Lower lobe of right lung (tissue), 2 donors: ENCODE results near the gene C2orf76. TPM values are rescaled to one million over a fixed set of nuclear protein-coding genes. Genes with fewer than 3 reads are reported as not detected.

Experiments
- ATAC-seq, 2 donors: fragments of 200-7000 bp; cut with Tn5 transposase; one replicate each; pipeline ENCODE4 v1.9.1; 2020 to 2022; ENCODE audit warnings: mild to moderate bottlenecking in 2 of 2, moderate library complexity in 2 of 2
- DNase-seq: peaks from one replicate; pipeline ENCODE4 v3.0.0-alpha.2; 2020
- H3K27ac ChIP-seq: fragments of 200-600 bp; one replicate; pipeline ENCODE4 v1.8.0; 2022
- H3K27me3 ChIP-seq: fragments of 200-600 bp; one replicate; pipeline ENCODE4 v1.8.0; 2022; ENCODE audit warnings: low read depth
- H3K36me3 ChIP-seq: fragments of 200-600 bp; one replicate; pipeline ENCODE4 v1.8.0; 2022; ENCODE audit warnings: mild to moderate bottlenecking
- H3K4me1 ChIP-seq: fragments of 200-600 bp; one replicate; pipeline ENCODE4 v1.8.0; 2022
- H3K4me3 ChIP-seq: fragments of 200-600 bp; one replicate; pipeline ENCODE4 v1.8.0; 2022; ENCODE audit warnings: mild to moderate bottlenecking
- H3K9me3 ChIP-seq: fragments of 200-600 bp; one replicate; pipeline ENCODE4 v1.8.0; 2022
- intact Hi-C: fragments of 100-400 bp; cut with DNase I; formaldehyde crosslinking; loops from one replicate; pipeline ENCODE4 v1.11.0; 2022
- total RNA-seq: library from RNA; stranded (reverse); fragmentation: NEBNext Ultra II Directional; extraction: Animal tissue kit (Norgen Biotek cat#: 25700); gene quantifications from one replicate; pipeline ENCODE4 v1.2.1, GENCODE V29; 2021
- TF ChIP-seq, protein P1 (sequence below): fragments of 200-600 bp; IDR thresholded peaks from one replicate; pipeline ENCODE4 v1.8.0; 2022; ENCODE audit warnings: antibody characterized with exemption, mild to moderate bottlenecking
- donor health status: DM: no; HTN: yes; CAD: no; lungs with severe emphysema.

Gene C2orf76
- total RNA-seq, 1 donor from 2014 or later, result 11.6 TPM

- ATAC-seq (peak; percentile 85 to 88), DNase-seq (peak; percentile 77)
- intact Hi-C loops, result no loop called here
- no peaks in the 10 kb centered on the region for H3K36me3 ChIP-seq
- peaks cover 14% of the 10 kb centered on the region for H3K4me1 ChIP-seq
- H3K4me3 ChIP-seq, result no peak overlapping the region
- no peaks in the 10 kb centered on the region for H3K9me3 ChIP-seq
- TF ChIP-seq, protein P1, sequence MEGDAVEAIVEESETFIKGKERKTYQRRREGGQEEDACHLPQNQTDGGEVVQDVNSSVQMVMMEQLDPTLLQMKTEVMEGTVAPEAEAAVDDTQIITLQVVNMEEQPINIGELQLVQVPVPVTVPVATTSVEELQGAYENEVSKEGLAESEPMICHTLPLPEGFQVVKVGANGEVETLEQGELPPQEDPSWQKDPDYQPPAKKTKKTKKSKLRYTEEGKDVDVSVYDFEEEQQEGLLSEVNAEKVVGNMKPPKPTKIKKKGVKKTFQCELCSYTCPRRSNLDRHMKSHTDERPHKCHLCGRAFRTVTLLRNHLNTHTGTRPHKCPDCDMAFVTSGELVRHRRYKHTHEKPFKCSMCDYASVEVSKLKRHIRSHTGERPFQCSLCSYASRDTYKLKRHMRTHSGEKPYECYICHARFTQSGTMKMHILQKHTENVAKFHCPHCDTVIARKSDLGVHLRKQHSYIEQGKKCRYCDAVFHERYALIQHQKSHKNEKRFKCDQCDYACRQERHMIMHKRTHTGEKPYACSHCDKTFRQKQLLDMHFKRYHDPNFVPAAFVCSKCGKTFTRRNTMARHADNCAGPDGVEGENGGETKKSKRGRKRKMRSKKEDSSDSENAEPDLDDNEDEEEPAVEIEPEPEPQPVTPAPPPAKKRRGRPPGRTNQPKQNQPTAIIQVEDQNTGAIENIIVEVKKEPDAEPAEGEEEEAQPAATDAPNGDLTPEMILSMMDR, result no peak
- H3K27ac ChIP-seq, result peak overlapping the region; percentile 27
- no peaks in the 10 kb centered on the region for H3K27me3 ChIP-seq
Observed at GRCh38 chr2:119283873-119284331, 82.7 kb downstream of the C2orf76 start.

- intact Hi-C loops, result no loop called here
- DNase-seq, result no peak
- Histone ChIP-seq H3K9me3 (no peaks in the 10 kb centered on the region), H3K27me3 (no peaks in the 10 kb centered on the region), H3K4me1 (peaks cover 14% of the 10 kb centered on the region), H3K27ac (no peak overlapping the region), H3K4me3 (no peak overlapping the region), H3K36me3 (no peaks in the 10 kb centered on the region)
- TF ChIP-seq, protein P1, result no peak
- peak; percentile 37 to 49 for ATAC-seq
Observed at GRCh38 chr2:119282996-119283511, 83.6 kb downstream of the C2orf76 start.

- ATAC-seq, result peak; percentile 44 to 46
- intact Hi-C loops, result no loop called here
- Histone ChIP-seq H3K4me3 (no peak overlapping the region), H3K27ac (no peak overlapping the region), H3K4me1 (peaks cover 14% of the 10 kb centered on the region), H3K27me3 (no peaks in the 10 kb centered on the region), H3K9me3 (no peaks in the 10 kb centered on the region), H3K36me3 (no peaks in the 10 kb centered on the region)
- TF ChIP-seq, protein P1, result no peak
- DNase-seq, result no peak
Observed at GRCh38 chr2:119282146-119282995, 84.3 kb downstream of the C2orf76 start.

DNA sequence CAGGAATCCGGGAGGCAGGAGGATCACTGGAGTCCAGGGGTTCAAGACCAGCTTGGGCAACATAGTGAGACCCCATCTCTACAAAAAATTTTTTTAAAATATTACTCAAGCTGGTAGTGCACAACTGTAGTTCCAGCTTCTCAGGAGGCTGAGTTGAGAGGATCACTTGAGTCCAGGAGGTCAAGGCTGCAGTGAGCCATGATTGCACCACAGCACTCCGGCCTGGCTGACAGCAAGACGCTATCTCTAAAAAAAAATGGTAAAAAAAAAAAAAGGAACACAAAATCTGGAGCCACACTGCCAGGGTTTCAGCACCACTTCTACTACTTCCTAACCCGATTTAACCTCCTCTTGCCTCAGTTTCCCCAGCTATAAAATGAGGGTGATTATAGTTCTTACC lies 86.0 kb downstream of the C2orf76 start:
- no peak overlapping the region for H3K4me3 ChIP-seq
- DNase-seq (no peak), ATAC-seq (no peak)
- no peak overlapping the region for H3K27ac ChIP-seq
- TF ChIP-seq, protein P1, result no peak
- intact Hi-C loops, result no loop called here
- peaks cover 14% of the 10 kb centered on the region for H3K4me1 ChIP-seq
- no peaks in the 10 kb centered on the region for H3K9me3 ChIP-seq
- no peaks in the 10 kb centered on the region for H3K36me3 ChIP-seq
- no peaks in the 10 kb centered on the region for H3K27me3 ChIP-seq

DNA sequence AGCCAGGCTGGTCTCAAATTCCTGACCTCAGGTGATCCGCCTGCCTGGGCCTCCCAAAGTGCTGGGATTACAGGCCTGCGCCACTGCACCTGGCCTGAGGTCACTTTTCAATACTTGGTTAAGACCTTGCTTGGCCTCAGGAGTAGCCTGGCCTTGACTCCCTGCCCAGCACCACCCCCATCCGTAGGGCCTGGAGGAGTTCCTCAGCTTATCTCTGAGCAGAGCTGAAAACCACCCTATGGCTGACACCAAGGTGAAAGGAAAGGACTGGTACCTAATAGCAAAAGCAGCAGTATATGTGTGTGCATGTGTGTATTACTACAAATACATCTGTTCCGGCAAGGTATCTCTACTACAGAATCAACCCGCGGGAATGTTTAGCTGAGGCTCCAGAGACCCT lies 87.0 kb downstream of the C2orf76 start:
- H3K27me3 ChIP-seq, result no peaks in the 10 kb centered on the region
- H3K36me3 ChIP-seq, result no peaks in the 10 kb centered on the region
- no peak overlapping the region for H3K4me3 ChIP-seq
- H3K9me3 ChIP-seq, result no peaks in the 10 kb centered on the region
- no peak for ATAC-seq
- TF ChIP-seq, protein P1, result no peak
- no peak overlapping the region for H3K27ac ChIP-seq
- peaks cover 14% of the 10 kb centered on the region for H3K4me1 ChIP-seq
- intact Hi-C loops, result no loop called here
- no peak for DNase-seq
